A549 treated with AZD9567 at 1 μM for 4 hours (cell line): ENCODE measurements around the gene CDS2. TPM values are rescaled to one million over a fixed set of nuclear protein-coding genes. Genes with fewer than 3 reads are reported as not detected.

Experiments
- total RNA-seq: library from RNA; stranded (reverse); fragments of 200-300 nt; extraction: Qiagen RNA extraction; gene quantifications from 5 replicates; pipeline ENCODE4 v1.2.3, GENCODE V29; 2022; ENCODE audit not compliant: insufficient read depth

CDS2 gene
- 51.5 to 64.3 TPM (median 60.1 TPM) in 5 replicates for total RNA-seq

GRCh38 chr20:5126512-5127203 lies at the start of gene CDS2:
Gene CDS2 (plus strand): TSS chr20:5127008. CDS start chr20:5127093, 85 bp downstream.

GRCh38 chr20:5119435-5120184 lies 7.2 kb upstream of the CDS2 start, which contains the start of gene PCNA:
Gene PCNA (minus strand): TSS chr20:5119958. CDS start chr20:5119798, 160 bp downstream.

Other genes with a start within 250 kb of the CDS2 start
- gene SLC23A2, start 125.5 kb upstream of the CDS2 start, total RNA-seq = 14.2 to 17.3 TPM (median 16.7 TPM) in 5 replicates
- gene TMEM230, start 13.9 kb upstream of the CDS2 start, total RNA-seq = 105 to 114 TPM (median 107 TPM) in 5 replicates
- 387 to 449 TPM (median 428 TPM) in 5 replicates for gene PCNA, start 7.0 kb upstream of the CDS2 start, total RNA-seq
- not detected in 5 replicates for gene PROKR2, start 189.9 kb downstream of the CDS2 start, total RNA-seq